WTC11 (cell line): Measurements from ENCODE around the gene TIAM2. TPM values are rescaled to one million over a fixed set of nuclear protein-coding genes. Genes with fewer than 3 reads are reported as not detected.

ENCODE experiments used
- ATAC-seq: fragments of 200-7000 bp; cut with Tn5 transposase; 2 replicates; pipeline ENCODE4 v1.10.0; 2021; ENCODE audit warnings: mild to moderate bottlenecking, moderate library complexity
- CTCF ChIA-PET: fragments of 300-600 bp; sonication (Branson Sonifier 250); formaldehyde crosslinking; loops from one replicate; lab custom pipeline; 2021; ENCODE audit warnings: antibody characterized with exemption; lab: Charles Lee
- POLR2A ChIA-PET: fragments of 350-600 bp; sonication (Branson Sonifier 250); formaldehyde crosslinking; loops from one replicate; lab custom pipeline; 2021; ENCODE audit warnings: antibody characterized with exemption; lab: Charles Lee
- DNase-seq: peaks from one replicate; pipeline ENCODE4 v3.0.0; 2021; ENCODE audit warnings: low spot score
- H3K27ac Mint-ChIP-seq: 2 replicates; pipeline ENCODE4 v1.8.0; 2021; ENCODE audit warnings: mixed read lengths
- H3K27me3 Mint-ChIP-seq: 2 replicates; pipeline ENCODE4 v1.8.0; 2021; ENCODE audit warnings: low read depth, mild to moderate bottlenecking, moderate library complexity, mixed read lengths
- H3K36me3 Mint-ChIP-seq: 2 replicates; pipeline ENCODE4 v1.8.0; 2021; ENCODE audit warnings: mixed read lengths
- H3K4me1 Mint-ChIP-seq: 2 replicates; pipeline ENCODE4 v1.8.0; 2022; ENCODE audit warnings: mixed read lengths
- H3K4me3 Mint-ChIP-seq: 2 replicates; pipeline ENCODE4 v1.8.0; 2021; ENCODE audit warnings: mild to moderate bottlenecking, moderate library complexity, mixed read lengths
- H3K9me3 Mint-ChIP-seq: 2 replicates; pipeline ENCODE4 v1.8.0; 2021; ENCODE audit warnings: mixed read lengths
- AFF4 ChIP-seq: sonication (generic); formaldehyde crosslinking; IDR thresholded peaks from 2 replicates; pipeline ENCODE4 v1.8.1; 2023; ENCODE audit warnings: mild to moderate bottlenecking, missing genetic modification reagents, borderline replicate concordance
- ARID4B ChIP-seq: sonication (generic); formaldehyde crosslinking; IDR thresholded peaks from 2 replicates; pipeline ENCODE4 v1.8.0; 2023; ENCODE audit warnings: missing genetic modification reagents, mild to moderate bottlenecking, borderline replicate concordance
- E2F4 ChIP-seq: sonication (generic); formaldehyde crosslinking; IDR thresholded peaks from 2 replicates; pipeline ENCODE4 v1.8.1; 2022; ENCODE audit warnings: low read depth, mild to moderate bottlenecking, moderate library complexity, missing genetic modification reagents, borderline replicate concordance
- FOXP1 ChIP-seq: sonication (generic); formaldehyde crosslinking; IDR thresholded peaks from 2 replicates; pipeline ENCODE4 v1.8.0; 2022; ENCODE audit warnings: missing genetic modification reagents, mild to moderate bottlenecking, moderate library complexity, borderline replicate concordance
- HMGA2 ChIP-seq: fragments of 250-450 bp; sonication (Bioruptor Pico); IDR thresholded peaks from 2 replicates; pipeline ENCODE4 v1.4.0; 2021; ENCODE audit warnings: mild to moderate bottlenecking, moderate library complexity
- MLX ChIP-seq: sonication (generic); formaldehyde crosslinking; IDR thresholded peaks from 2 replicates; pipeline ENCODE4 v1.8.1; 2023; ENCODE audit warnings: mild to moderate bottlenecking, missing genetic modification reagents, moderate library complexity
- NFATC4 ChIP-seq: fragments of 250-450 bp; sonication (Bioruptor Pico); IDR thresholded peaks from 2 replicates; pipeline ENCODE4 v1.9.0; 2021; ENCODE audit warnings: mild to moderate bottlenecking
- NFYB ChIP-seq: sonication (generic); formaldehyde crosslinking; conservative IDR thresholded peaks from 2 replicates; pipeline ENCODE4 v1.8.0; 2022; ENCODE audit warnings: low read depth, missing genetic modification reagents
- NR2C2 ChIP-seq: sonication (generic); formaldehyde crosslinking; IDR thresholded peaks from 2 replicates; pipeline ENCODE4 v1.8.0; 2022; ENCODE audit warnings: mild to moderate bottlenecking, missing genetic modification reagents
- RORB ChIP-seq: fragments of 250-450 bp; sonication (Bioruptor Pico); IDR thresholded peaks from 2 replicates; pipeline ENCODE4 v1.9.0; 2021; ENCODE audit warnings: mild to moderate bottlenecking
- STAT6 ChIP-seq: sonication (generic); formaldehyde crosslinking; conservative IDR thresholded peaks from 2 replicates; pipeline ENCODE4 v1.8.1; 2023; ENCODE audit warnings: mild to moderate bottlenecking, low read depth, missing genetic modification reagents, moderate library complexity
- USF1 ChIP-seq: sonication (generic); formaldehyde crosslinking; IDR thresholded peaks from 2 replicates; pipeline ENCODE4 v1.8.0; 2022; ENCODE audit warnings: mild to moderate bottlenecking, missing genetic modification reagents
- ZNF232 ChIP-seq: sonication (generic); formaldehyde crosslinking; IDR thresholded peaks from 2 replicates; pipeline ENCODE4 v1.8.0; 2022; ENCODE audit warnings: mild to moderate bottlenecking, missing genetic modification reagents
- ZNF416 ChIP-seq: fragments of 250-450 bp; sonication (Bioruptor Pico); IDR thresholded peaks from 2 replicates; pipeline ENCODE4 v1.9.0; 2021; ENCODE audit warnings: mild to moderate bottlenecking, inconsistent platforms
- ZNF671 ChIP-seq: fragments of 250-450 bp; sonication (Bioruptor Pico); IDR thresholded peaks from 2 replicates; pipeline ENCODE4 v1.8.0; 2021; ENCODE audit warnings: mild to moderate bottlenecking
- total RNA-seq: library from RNA; stranded (reverse); gene quantifications from 3 replicates; pipeline ENCODE4 v1.2.3, GENCODE V29; 2021

TIAM2 gene
- total RNA-seq, 1 experiment from 2014 or later, result 15.1 TPM

GRCh38 chr6:155284775-155285174 is 289.7 kb downstream of the TIAM2 start (continued):
- TF ChIP-seq STAT6 (CRISPR knock-in tag), result no peak
- TF ChIP-seq USF1 (CRISPR knock-in tag), result no peak
- no peak for TF ChIP-seq HMGA2 (CRISPR knock-in tag)
- no peak for TF ChIP-seq MLX (CRISPR knock-in tag)
- no peak for TF ChIP-seq ZNF232 (CRISPR knock-in tag)
- TF ChIP-seq, all 79 proteins: peak for 0

- no peak for DNase-seq
- no peak overlapping the region for H3K4me3 Mint-ChIP-seq
- TF ChIP-seq MLX (CRISPR knock-in tag) (no peak), ZNF671 (CRISPR knock-in tag) (no peak), ARID4B (CRISPR knock-in tag) (no peak), ZNF416 (no peak), NFATC4 (CRISPR knock-in tag) (no peak), NFYB (CRISPR knock-in tag) (no peak), E2F4 (CRISPR knock-in tag) (no peak), AFF4 (CRISPR knock-in tag) (no peak), FOXP1 (CRISPR knock-in tag) (no peak), STAT6 (CRISPR knock-in tag) (no peak), RORB (CRISPR knock-in tag) (no peak), NR2C2 (no peak)
- ATAC-seq, result 0 out of 2 replicates have a peak, but pooled peaks have one; percentile 43
- CTCF ChIA-PET, result interaction anchor here (0.9 to 1.0 kb wide), 2 partner anchors 20 to 40 kb away, joined by 3 read pairs; no protein-coding TSS in a partner anchor
- H3K4me1 Mint-ChIP-seq, result no peaks in the 10 kb centered on the region; the same call in 1 of the 2 replicates
- POLR2A ChIA-PET, result no interaction called here
- H3K36me3 Mint-ChIP-seq, result peaks cover 51% of the 10 kb centered on the region
- H3K27ac Mint-ChIP-seq, result no peak overlapping the region
- no peaks in the 10 kb centered on the region for H3K27me3 Mint-ChIP-seq
- no peaks in the 10 kb centered on the region for H3K9me3 Mint-ChIP-seq
These were observed 292.6 kb downstream of the TIAM2 start for GRCh38 chr6:155287762-155288161.
